Cortex of kidney (tissue), 1 donor: ENCODE measurements around the gene ZFYVE27.

Experiments
- DNase-seq: peaks from one replicate; lab custom pipeline; 2025; lab: John Stamatoyannopoulos, UW

The ZFYVE27 gene

DNA sequence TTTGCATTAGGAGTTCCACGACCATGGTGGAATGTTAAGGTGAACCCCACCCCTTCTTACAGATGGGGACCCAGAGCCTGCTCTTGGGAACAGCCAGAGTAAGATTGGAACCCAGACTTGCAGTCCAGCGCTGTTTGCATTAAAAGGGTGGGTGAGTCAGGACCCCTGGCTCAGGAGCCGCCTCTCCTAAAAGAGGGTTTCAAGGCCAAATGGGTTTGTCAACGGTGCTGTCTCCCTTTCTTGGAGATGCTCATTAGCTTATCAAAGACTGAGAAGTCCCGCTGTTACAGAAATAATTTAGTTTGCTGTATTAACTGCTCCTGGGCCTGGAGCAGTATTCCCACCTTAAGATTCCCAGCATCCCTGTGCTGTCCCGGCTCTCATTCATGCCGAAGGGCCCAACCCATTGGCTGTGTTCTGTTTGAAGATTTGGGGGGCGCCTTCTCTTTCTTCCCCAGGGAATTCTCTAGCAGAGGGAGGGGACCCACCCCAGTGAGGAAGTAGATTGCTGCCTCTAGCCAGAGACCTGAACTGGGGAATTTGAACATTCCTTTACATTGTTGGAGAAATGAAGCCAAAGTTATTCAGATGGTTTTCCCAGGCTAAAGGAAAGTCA is 21.6 kb upstream of the ZFYVE27 start:
- DNase-seq: no peak

GRCh38 chr10:97717627-97718026 is 19.3 kb upstream of the ZFYVE27 start:
- no peak for DNase-seq

GRCh38 chr10:97718178-97718577 is 18.8 kb upstream of the ZFYVE27 start:
- DNase-seq: no peak

DNA sequence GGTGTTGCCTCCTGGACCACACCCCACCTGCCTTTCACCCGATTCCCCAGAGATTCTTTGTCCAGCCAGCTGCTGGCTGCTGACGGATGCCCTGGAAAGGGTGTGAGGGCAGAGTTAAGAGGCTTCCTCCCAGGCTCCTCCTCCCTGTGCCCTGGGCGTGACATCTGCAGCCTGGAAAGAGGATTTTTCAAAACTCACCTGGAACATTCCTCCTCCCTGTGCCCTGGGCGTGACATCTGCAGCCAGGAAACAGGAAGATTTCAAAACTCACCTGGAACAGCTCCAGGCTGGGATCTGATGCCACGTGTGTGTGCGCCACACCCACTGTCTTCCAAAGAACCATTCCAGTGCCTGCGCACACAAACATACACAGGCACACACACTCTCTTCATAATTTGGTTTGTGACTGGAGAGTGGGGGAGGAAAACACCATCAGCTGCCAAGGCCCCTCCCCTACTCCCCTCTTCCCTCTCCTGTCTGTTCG is 18.2 kb upstream of the ZFYVE27 start:
- DNase-seq: no peak

GRCh38 chr10:97719602-97720001 is 17.3 kb upstream of the ZFYVE27 start:
- DNase-seq: no peak

- DNase-seq: no peak
Observed at GRCh38 chr10:97721871-97722780, 14.8 kb upstream of the ZFYVE27 start.

DNA sequence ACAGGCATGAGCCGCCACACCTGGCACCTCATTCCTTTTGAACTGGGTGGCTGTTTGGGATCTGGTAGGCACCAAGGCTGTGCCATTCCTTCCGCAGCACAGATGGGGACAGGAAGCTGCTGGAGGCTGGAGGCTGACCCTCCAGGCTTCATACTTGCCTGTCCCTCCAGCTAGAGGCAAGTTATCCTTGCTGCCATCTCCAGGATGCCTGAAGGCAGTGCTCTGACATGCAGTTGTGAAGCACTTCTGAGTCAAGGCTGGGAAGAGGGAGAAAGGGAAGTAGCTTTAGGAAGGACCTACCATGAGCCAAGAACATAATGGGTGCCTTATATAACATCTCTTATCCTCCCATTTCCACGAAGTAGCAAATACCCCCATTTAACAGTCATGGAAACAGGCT is 13.9 kb upstream of the ZFYVE27 start:
- DNase-seq: no peak

GRCh38 chr10:97724341-97724941 is 12.5 kb upstream of the ZFYVE27 start:
- no peak for DNase-seq

GRCh38 chr10:97726636-97727178 is 10.2 kb upstream of the ZFYVE27 start:
- no peak for DNase-seq

DNA sequence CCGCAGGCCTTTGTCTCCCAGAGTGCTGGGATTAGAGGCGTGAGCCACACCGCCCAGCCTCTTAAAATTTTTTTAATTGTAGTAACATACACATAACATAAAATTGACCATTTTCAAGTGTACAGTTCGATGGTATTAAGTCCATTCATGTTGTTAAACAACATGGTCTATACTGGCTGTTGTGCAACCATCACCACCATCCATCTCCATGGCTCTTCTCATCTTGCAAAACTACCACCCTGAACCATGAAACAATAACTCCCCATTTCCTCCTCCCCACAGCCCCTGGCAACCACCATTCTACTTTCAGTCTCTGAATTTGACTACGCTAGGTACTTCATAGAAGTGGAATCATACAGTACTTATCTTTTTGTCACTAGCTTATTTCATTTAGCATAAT is 7.9 kb upstream of the ZFYVE27 start:
- no peak for DNase-seq

- no peak for DNase-seq
Observed at GRCh38 chr10:97731346-97732051, 5.4 kb upstream of the ZFYVE27 start.

DNA sequence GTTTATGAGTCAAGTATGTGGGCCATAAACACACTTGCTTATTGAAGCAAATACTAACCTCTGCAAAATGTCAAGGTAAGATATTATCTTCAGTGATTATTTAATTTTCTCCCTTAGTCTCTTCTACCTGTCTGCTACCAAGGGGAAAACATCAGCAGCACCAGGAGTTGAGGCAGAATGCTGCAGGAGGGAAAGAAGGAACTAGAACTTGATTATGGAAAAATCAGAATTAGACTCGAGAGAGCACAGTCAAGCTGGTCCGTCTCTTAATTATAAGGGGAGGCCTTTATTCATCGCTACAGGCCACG is 4.9 kb upstream of the ZFYVE27 start:
- no peak for DNase-seq

DNA sequence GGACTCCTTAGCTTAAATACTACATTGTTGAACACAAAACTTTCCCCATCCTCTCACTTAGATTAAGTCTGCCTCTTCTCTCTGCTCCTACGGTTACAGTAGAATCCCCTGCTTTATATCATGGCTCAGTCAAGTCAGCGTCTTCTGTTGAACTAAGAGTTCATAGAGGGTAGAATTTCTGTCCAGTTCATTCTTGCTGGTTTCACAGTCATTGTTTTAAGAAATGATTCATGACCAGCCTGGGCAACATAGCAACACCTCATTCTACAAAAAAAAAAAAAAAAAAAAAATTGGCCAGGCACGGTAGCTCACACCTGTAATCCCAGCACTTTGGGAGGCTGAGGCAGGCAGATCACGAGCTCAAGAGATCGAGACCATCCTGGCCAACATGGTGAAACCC is 3.7 kb upstream of the ZFYVE27 start:
- DNase-seq: no peak

DNA sequence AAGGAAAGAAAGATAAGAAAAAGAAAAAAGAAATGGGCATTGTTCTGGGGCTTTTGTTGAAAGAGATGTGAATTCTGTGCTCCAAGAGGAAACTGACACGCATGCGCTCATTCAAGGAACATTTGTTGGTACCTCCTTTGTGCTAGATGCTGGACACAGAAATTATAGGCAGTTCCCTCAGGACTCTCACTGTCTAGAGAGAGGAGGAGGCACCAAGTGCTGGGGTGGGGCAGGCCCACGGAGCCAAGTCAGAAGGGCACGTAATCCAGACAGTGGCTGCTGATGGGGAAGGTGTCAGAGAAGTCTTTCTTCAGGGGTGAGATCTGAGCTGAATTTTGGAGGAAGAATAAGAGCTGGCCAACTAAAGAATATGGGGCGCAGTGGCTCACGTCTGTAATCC is 2.9 kb upstream of the ZFYVE27 start:
- no peak for DNase-seq

- no peak for DNase-seq
Observed at GRCh38 chr10:97736403-97736901, 476 bp upstream of the ZFYVE27 start.

- no peak for DNase-seq
Observed at GRCh38 chr10:97737770-97738265, 890 bp downstream of the ZFYVE27 start.

DNA sequence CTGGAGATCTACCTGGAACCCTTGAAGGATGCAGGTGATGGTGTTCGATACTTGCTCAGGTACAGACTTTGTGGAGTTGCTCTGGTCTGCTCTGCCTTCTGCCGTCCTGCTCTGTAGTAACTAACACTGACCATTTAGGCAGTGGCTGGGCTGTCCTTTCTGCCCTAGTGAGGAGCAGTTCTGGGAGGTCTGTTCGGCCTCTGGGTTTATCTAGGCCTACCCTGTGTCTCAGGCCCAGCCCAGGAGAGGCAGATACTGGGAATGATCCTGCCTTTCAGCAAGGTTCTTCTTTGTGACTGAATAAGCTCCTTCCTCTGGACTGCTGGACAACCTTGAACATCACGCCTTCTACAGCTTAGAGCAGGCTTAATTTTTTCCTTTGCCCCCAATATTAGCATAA is 1.7 kb downstream of the ZFYVE27 start:
- DNase-seq: no peak

GRCh38 chr10:97740613-97741012 is 3.7 kb downstream of the ZFYVE27 start:
- no peak for DNase-seq

DNA sequence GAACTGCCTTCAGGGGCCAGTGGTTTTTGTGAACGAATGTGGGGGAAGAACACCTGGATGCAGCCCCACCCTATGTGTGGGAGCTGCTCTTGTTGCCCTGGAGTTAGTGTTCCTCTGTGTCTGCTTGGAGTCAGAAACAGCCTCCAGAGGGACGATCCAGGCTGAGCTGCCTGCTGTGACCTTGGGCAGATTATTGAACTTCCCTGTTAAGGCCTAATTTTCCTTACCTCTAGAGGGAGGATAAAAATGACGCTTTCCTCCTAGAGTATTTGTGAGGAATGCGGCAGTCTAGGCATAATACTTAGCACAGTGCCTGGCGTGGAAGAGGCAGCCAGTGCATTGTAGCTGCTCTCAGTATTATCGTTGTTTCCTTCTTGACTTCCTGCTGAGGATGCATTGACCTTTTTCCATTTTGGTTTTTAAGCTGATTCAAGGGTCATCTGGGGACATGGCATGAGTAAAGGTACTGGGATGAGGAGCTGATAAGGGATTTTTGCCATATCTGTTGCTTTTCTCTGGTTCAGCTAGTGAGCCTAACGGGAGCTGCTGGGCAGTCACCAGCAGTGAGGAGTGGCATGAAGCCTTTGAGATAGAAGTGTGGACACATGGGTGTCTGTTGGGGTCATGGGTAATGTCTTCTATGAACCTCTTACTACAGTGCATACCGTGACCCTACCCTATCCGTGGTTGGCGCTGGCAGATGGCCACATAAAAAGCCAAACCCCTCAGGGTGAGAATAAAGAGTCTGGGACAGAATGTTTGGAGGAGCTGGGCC is 6.4 kb downstream of the ZFYVE27 start:
- DNase-seq: no peak

GRCh38 chr10:97744405-97745035 is 7.6 kb downstream of the ZFYVE27 start:
- no peak for DNase-seq

- DNase-seq: no peak
Observed at GRCh38 chr10:97747573-97747972, 10.6 kb downstream of the ZFYVE27 start.
